SK-N-SH treated with all-trans-retinoic acid at 6 μM for 48 hours (cell line): ENCODE measurements around the gene SPOCK1.

ENCODE experiments used
- ATAC-seq: fragments of 200-7000 bp; cut with Tn5 transposase; 3 replicates; pipeline ENCODE4 v1.9.1; 2020; ENCODE audit warnings: mild to moderate bottlenecking, moderate library complexity
- ARNTL ChIP-seq: fragments of 450-650 bp; formaldehyde crosslinking; IDR thresholded peaks from 2 replicates; pipeline ENCODE4 v1.5.0; 2020; ENCODE audit warnings: low read depth, mild to moderate bottlenecking, moderate library complexity, borderline replicate concordance
- CSDC2 ChIP-seq: fragments of 250-450 bp; sonication (Bioruptor Pico); IDR thresholded peaks from 2 replicates; pipeline ENCODE4 v1.5.0; 2020; ENCODE audit warnings: mild to moderate bottlenecking, moderate library complexity
- CSRNP3 ChIP-seq: fragments of 250-450 bp; sonication (Bioruptor Pico); IDR thresholded peaks from 2 replicates; pipeline ENCODE4 v1.5.1; 2021; ENCODE audit warnings: mild to moderate bottlenecking, moderate library complexity
- ESRRG ChIP-seq: fragments of 250-450 bp; sonication (Bioruptor Pico); IDR thresholded peaks from 2 replicates; pipeline ENCODE4 v1.6.1; 2021; ENCODE audit warnings: mild to moderate bottlenecking
- GLIS3 ChIP-seq: fragments of 250-450 bp; sonication (Bioruptor Pico); IDR thresholded peaks from 2 replicates; pipeline ENCODE4 v1.5.0; 2020; ENCODE audit warnings: mild to moderate bottlenecking, moderate library complexity
- OSR1 ChIP-seq: fragments of 250-450 bp; sonication (Bioruptor Pico); IDR thresholded peaks from 2 replicates; pipeline ENCODE4 v1.8.0; 2022; ENCODE audit warnings: moderate library complexity, mild to moderate bottlenecking, inconsistent platforms
- POU6F1 ChIP-seq: fragments of 250-450 bp; sonication (Bioruptor Pico); IDR thresholded peaks from 2 replicates; pipeline ENCODE4 v1.8.0; 2021; ENCODE audit warnings: low read depth, mild to moderate bottlenecking, moderate library complexity, borderline replicate concordance
- PPARA ChIP-seq: fragments of 250-450 bp; sonication (Bioruptor Pico); IDR thresholded peaks from 2 replicates; pipeline ENCODE4 v1.5.0; 2020; ENCODE audit warnings: mild to moderate bottlenecking, borderline replicate concordance
- RARB ChIP-seq: fragments of 250-450 bp; sonication (Bioruptor Pico); IDR thresholded peaks from 2 replicates; pipeline ENCODE4 v1.8.0; 2021; ENCODE audit warnings: mild to moderate bottlenecking, moderate library complexity
- SNAI2 ChIP-seq: fragments of 250-450 bp; sonication (Bioruptor Pico); IDR thresholded peaks from 2 replicates; pipeline ENCODE4 v1.5.0; 2020; ENCODE audit warnings: mild to moderate bottlenecking, moderate library complexity
- TCF4 ChIP-seq: fragments of 250-450 bp; sonication (Bioruptor Pico); IDR thresholded peaks from 2 replicates; pipeline ENCODE4 v1.8.0; 2021; ENCODE audit warnings: mild to moderate bottlenecking, moderate library complexity, borderline replicate concordance
- TOX ChIP-seq: fragments of 250-450 bp; sonication (Bioruptor Pico); IDR thresholded peaks from 2 replicates; pipeline ENCODE4 v1.8.0; 2021; ENCODE audit warnings: mild to moderate bottlenecking, moderate library complexity, borderline replicate concordance
- TSHZ2 ChIP-seq: fragments of 250-450 bp; sonication (Bioruptor Pico); IDR thresholded peaks from 2 replicates; pipeline ENCODE4 v1.5.0; 2020; ENCODE audit warnings: mild to moderate bottlenecking, moderate library complexity
- ZC3H10 ChIP-seq: fragments of 250-450 bp; sonication (Bioruptor Pico); IDR thresholded peaks from 2 replicates; pipeline ENCODE4 v1.5.1; 2021; ENCODE audit warnings: mild to moderate bottlenecking, moderate library complexity
- ZFP3 ChIP-seq: fragments of 250-450 bp; sonication (Bioruptor Pico); IDR thresholded peaks from 2 replicates; pipeline ENCODE4 v1.5.0; 2020; ENCODE audit warnings: mild to moderate bottlenecking, moderate library complexity
- ZFP30 ChIP-seq: fragments of 450-650 bp; formaldehyde crosslinking; IDR thresholded peaks from 2 replicates; pipeline ENCODE4 v1.5.0; 2022; ENCODE audit warnings: mild to moderate bottlenecking, moderate library complexity
- ZNF565 ChIP-seq: fragments of 450-650 bp; formaldehyde crosslinking; conservative IDR thresholded peaks from 2 replicates; pipeline ENCODE4 v1.5.0; 2020; ENCODE audit warnings: low read depth, mild to moderate bottlenecking, moderate library complexity
- ZNF70 ChIP-seq: fragments of 450-650 bp; formaldehyde crosslinking; IDR thresholded peaks from 2 replicates; pipeline ENCODE4 v1.5.0; 2020; ENCODE audit warnings: mild to moderate bottlenecking, moderate library complexity
- ZNF8 ChIP-seq: fragments of 450-650 bp; formaldehyde crosslinking; IDR thresholded peaks from 2 replicates; pipeline ENCODE4 v1.5.0; 2020; ENCODE audit warnings: mild to moderate bottlenecking, moderate library complexity
- TF ChIP-seq, protein P1 (sequence below): fragments of 250-450 bp; sonication (Bioruptor Pico); IDR thresholded peaks from 2 replicates; pipeline ENCODE4 v1.8.0; 2020; ENCODE audit warnings: mild to moderate bottlenecking, moderate library complexity, borderline replicate concordance
- TF ChIP-seq, protein P2 (sequence below): fragments of 250-450 bp; sonication (Bioruptor Pico); IDR thresholded peaks from 2 replicates; pipeline ENCODE4 v1.5.1; 2020; ENCODE audit warnings: low read depth, mild to moderate bottlenecking, moderate library complexity

SPOCK1 gene

GRCh38 chr5:137113939-137114338 is 385.2 kb downstream of the SPOCK1 start (continued):
- TF ChIP-seq ESRRG (CRISPR knock-in tag) (no peak), ARNTL (no peak), OSR1 (CRISPR knock-in tag) (no peak), TSHZ2 (no peak), SNAI2 (CRISPR knock-in tag) (no peak), ZNF70 (CRISPR knock-in tag) (no peak)

- no peak for ATAC-seq
- TF ChIP-seq ZFP30 (no peak), ZC3H10 (CRISPR knock-in tag) (no peak), PPARA (CRISPR knock-in tag) (no peak)
These were observed 386.0 kb downstream of the SPOCK1 start for GRCh38 chr5:137113161-137113560.

GRCh38 chr5:137105351-137106035 is 393.6 kb downstream of the SPOCK1 start:
- ATAC-seq, result no peak
- TF ChIP-seq TOX (CRISPR knock-in tag) (no peak), ESRRG (CRISPR knock-in tag) (no peak), RARB (CRISPR knock-in tag) (no peak), TCF4 (no peak), ZNF70 (CRISPR knock-in tag) (no peak), SNAI2 (CRISPR knock-in tag) (no peak), TSHZ2 (no peak), GLIS3 (no peak), ZNF8 (CRISPR knock-in tag) (no peak), POU6F1 (CRISPR knock-in tag) (no peak), ARNTL (no peak), ZFP3 (no peak), CSDC2 (CRISPR knock-in tag) (no peak), ZC3H10 (CRISPR knock-in tag) (no peak), OSR1 (CRISPR knock-in tag) (no peak), CSRNP3 (no peak), ZNF565 (no peak), ZFP30 (no peak)
- TF ChIP-seq, protein P1, sequence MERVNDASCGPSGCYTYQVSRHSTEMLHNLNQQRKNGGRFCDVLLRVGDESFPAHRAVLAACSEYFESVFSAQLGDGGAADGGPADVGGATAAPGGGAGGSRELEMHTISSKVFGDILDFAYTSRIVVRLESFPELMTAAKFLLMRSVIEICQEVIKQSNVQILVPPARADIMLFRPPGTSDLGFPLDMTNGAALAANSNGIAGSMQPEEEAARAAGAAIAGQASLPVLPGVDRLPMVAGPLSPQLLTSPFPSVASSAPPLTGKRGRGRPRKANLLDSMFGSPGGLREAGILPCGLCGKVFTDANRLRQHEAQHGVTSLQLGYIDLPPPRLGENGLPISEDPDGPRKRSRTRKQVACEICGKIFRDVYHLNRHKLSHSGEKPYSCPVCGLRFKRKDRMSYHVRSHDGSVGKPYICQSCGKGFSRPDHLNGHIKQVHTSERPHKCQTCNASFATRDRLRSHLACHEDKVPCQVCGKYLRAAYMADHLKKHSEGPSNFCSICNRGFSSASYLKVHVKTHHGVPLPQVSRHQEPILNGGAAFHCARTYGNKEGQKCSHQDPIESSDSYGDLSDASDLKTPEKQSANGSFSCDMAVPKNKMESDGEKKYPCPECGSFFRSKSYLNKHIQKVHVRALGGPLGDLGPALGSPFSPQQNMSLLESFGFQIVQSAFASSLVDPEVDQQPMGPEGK (CRISPR knock-in tag), result no peak
- TF ChIP-seq, protein P2, sequence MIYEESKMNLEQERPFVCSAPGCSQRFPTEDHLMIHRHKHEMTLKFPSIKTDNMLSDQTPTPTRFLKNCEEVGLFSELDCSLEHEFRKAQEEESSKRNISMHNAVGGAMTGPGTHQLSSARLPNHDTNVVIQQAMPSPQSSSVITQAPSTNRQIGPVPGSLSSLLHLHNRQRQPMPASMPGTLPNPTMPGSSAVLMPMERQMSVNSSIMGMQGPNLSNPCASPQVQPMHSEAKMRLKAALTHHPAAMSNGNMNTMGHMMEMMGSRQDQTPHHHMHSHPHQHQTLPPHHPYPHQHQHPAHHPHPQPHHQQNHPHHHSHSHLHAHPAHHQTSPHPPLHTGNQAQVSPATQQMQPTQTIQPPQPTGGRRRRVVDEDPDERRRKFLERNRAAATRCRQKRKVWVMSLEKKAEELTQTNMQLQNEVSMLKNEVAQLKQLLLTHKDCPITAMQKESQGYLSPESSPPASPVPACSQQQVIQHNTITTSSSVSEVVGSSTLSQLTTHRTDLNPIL (CRISPR knock-in tag), result no peak
- TF ChIP-seq, all 23 proteins: peak for 0
